ENCODE measurements around the gene SEM1. TPM values are rescaled to one million over a fixed set of nuclear protein-coding genes. Genes with fewer than 3 reads are reported as not detected.

SEM1 gene
- total and polyA plus RNA-seq, 2 of the 8 experiments (the other 6 are each of a cell fraction or from before 2014, with no cell fraction given), result 20.8 to 75.3 TPM

DNA sequence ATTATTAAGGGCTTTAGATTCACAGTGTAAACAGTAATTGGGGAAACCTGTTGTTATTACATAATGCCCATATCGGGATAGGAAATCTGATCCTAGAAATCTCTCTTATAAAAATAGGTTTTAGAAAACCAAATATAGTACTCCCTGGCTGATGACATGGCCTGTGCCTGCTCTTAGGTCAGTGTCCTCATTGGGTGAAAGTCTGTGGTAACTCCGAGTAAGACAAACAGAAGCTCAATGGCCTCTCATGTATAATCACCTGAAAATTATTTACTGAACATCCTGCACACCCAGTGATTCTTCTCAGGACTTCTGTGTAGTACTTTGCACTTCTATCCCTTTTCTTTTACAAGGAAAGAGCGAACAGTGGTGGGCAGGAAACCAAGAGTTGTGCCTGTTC is 37.8 kb downstream of the SEM1 start:
- no peak overlapping the region for H4K5ac ChIP-seq (ENCODE audit: insufficient read length, low read depth, low read length)
- H3K23me2 ChIP-seq (ENCODE audit: low read depth, low read length), result no peaks in the 10 kb centered on the region
- no peak overlapping the region for H2BK120ac ChIP-seq (replicated peaks; ENCODE audit: low read depth, low read length)
- no peak overlapping the region for H3K9ac ChIP-seq (replicated peaks in 1 of 4; ENCODE audit: extremely low read depth in 1 of 4, low read depth in 3 of 4, low read length in 3 of 4)
- no peak overlapping the region for H3K23ac ChIP-seq (ENCODE audit: insufficient read length)
- no peaks in the 10 kb centered on the region for H3K79me1 ChIP-seq (ENCODE audit: low read depth, low read length)
- no peak overlapping the region for H3K27ac ChIP-seq (ENCODE audit: low read depth, low read length)
- H3K4me3 ChIP-seq (ENCODE audit: extremely low read depth in 1 of 4, insufficient read depth in 2 of 4, low read depth in 3 of 4, low read length in 4 of 4), result no peak overlapping the region
- H3K18ac ChIP-seq (ENCODE audit: extremely low read depth, low read length), result no peak overlapping the region
- no peaks in the 10 kb centered on the region for H3K9me3 ChIP-seq (ENCODE audit: insufficient read depth in 2 of 2, low read depth in 1 of 2, low read length in 1 of 2)
- H2BK12ac ChIP-seq (ENCODE audit: low read depth, low read length), result no peak overlapping the region
- no peaks in the 10 kb centered on the region for H3K36me3 ChIP-seq (ENCODE audit: control insufficient read depth in 2 of 4, insufficient read depth in 4 of 4, low read length in 3 of 4)
- no peak for DNase-seq (ENCODE audit: low read depth in 1 of 2, low spot score in 2 of 2)
- H3K4me1 ChIP-seq (replicated peaks in 1 of 4; ENCODE audit: control insufficient read depth in 3 of 4, insufficient read depth in 4 of 4, low read length in 3 of 4), result no peaks in the 10 kb centered on the region
- H4K20me1 ChIP-seq (replicated peaks in 1 of 2; ENCODE audit: control insufficient read depth in 1 of 2, insufficient read depth in 2 of 2, low read length in 2 of 2), result peaks cover 0 to 2% of the 10 kb centered on the region in 2 experiments
- no peaks in the 10 kb centered on the region for H3K27me3 ChIP-seq (replicated peaks in 1 of 4; ENCODE audit: control insufficient read depth in 3 of 4, extremely low read depth in 1 of 4, insufficient read depth in 3 of 4, low read length in 3 of 4)
- H2AK5ac ChIP-seq (ENCODE audit: low read depth, low read length), result no peak overlapping the region
- no peaks in the 10 kb centered on the region for H3K79me2 ChIP-seq (ENCODE audit: control insufficient read depth in 1 of 2, insufficient read depth in 2 of 2, low read length in 2 of 2)
- no peak overlapping the region for H2BK20ac ChIP-seq (ENCODE audit: low read length)
- no peak overlapping the region for H2BK15ac ChIP-seq (ENCODE audit: low read length)
- no peak overlapping the region for H2AFZ ChIP-seq (ENCODE audit: low read length)
- H3K4ac ChIP-seq (replicated peaks; ENCODE audit: insufficient read length, low read depth, low read length), result no peak overlapping the region
- H4K91ac ChIP-seq (replicated peaks; ENCODE audit: insufficient read length, low read length), result no peak overlapping the region
- no peak for FAIRE-seq
- TF ChIP-seq SIN3A (conservative IDR thresholded peaks at IDR 0.05 in 1 of 2, IDR thresholded peaks at IDR 0.05 in 1 of 2; ENCODE audit: low read depth in 1 of 2, low read length in 2 of 2), result no peak
- TF ChIP-seq ASH2L (IDR thresholded peaks at IDR 0.05; ENCODE audit: low read length), result no peak
- no peak for TF ChIP-seq HDAC6 (IDR thresholded peaks at IDR 0.05; ENCODE audit: low read depth, low read length)
- no peak for TF ChIP-seq SAP30 (IDR thresholded peaks at IDR 0.05; ENCODE audit: insufficient read depth, insufficient replicate concordance, low read length)
- TF ChIP-seq SIRT6 (IDR thresholded peaks at IDR 0.05; ENCODE audit: low read length), result no peak
- 93% methylated on average over 3 of the region's 3 CpGs; no CpG with 5 or more reads in 1 of the 2 experiments for WGBS, 2 experiments (ENCODE audit: extremely low coverage in 1 of 2, insufficient coverage in 1 of 2, insufficient read length in 1 of 2, insufficient replicate concordance in 2 of 2, low coverage in 1 of 2, low lambda C conversion rate in 2 of 2, missing lambda C conversion rate in 1 of 2)
- no peak overlapping the region for H3K4me2 ChIP-seq (ENCODE audit: insufficient read depth in 1 of 2, low read depth in 2 of 2, low read length in 2 of 2)
- CTCF ChIA-PET (ENCODE audit: partially characterized antibody), result interaction anchor here (0.5 to 1.6 kb wide), 3 partner anchors 64 to 447 kb away, joined by 3 to 5 read pairs (median 5); no protein-coding TSS in a partner anchor
- POLR2A ChIA-PET (ENCODE audit: partially characterized antibody), result interaction anchor here (1.8 kb wide), 1 partner anchor 8 kb away, joined by 4 read pairs; no protein-coding TSS in a partner anchor
- no peak overlapping the region for H3K14ac ChIP-seq (ENCODE audit: insufficient read length)
- H3K56ac ChIP-seq (replicated peaks; ENCODE audit: insufficient read length, low read depth, low read length), result no peak overlapping the region
- H2BK5ac ChIP-seq (ENCODE audit: low read depth, low read length), result no peak overlapping the region
- no peak overlapping the region for H4K8ac ChIP-seq (ENCODE audit: extremely low read depth, insufficient read depth, low read length)
